OCI-LY3 (cell line): ENCODE data around the gene PINLYP.

Source experiments
- EZH2phosphoT487 ChIP-seq: fragments of 200-600 bp; shearing (Covaris generic); IDR thresholded peaks from 2 replicates; pipeline ENCODE4 v1.6.1; 2018; ENCODE audit warnings: antibody characterized with exemption, mixed run types, low read depth
- TF ChIP-seq, protein P1 (sequence below): fragments of 200-600, 300-600 bp; sonication (generic); IDR thresholded peaks from 2 replicates; pipeline ENCODE4 v1.5.1; 2014; ENCODE audit warnings: antibody characterized with exemption, low read length, low read depth

DNA sequence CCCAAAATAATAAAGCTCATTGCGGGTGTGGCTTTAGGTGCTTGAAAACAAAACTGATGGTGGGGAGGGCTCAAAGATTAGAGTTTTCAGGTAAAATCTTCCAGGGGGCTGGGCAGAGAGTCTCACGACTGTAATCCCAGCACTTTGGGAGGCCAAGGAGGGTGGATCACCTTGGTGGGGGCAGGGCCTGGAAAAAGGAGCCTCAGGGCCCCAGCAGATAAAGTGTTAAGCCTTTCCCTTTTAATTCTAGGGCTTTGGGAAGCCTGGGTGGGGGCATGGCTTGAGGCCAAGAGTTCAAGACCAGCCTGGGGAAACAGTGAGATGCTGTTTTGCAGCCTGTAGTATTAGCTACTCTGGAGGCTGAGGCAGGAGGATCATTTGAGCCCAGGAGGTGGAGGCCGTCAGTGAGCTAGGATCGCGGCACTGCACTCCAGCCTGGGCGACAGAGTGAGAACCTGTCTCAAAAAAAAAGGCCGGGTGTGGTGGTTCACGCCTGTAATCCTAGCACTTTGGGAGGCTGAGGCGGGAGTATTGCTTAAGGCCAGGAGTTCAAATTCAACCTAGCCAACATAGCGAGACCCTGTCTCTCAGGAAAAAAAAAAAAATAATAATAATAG, 18.6 kb downstream of the PINLYP start:
- TF ChIP-seq, protein P1, sequence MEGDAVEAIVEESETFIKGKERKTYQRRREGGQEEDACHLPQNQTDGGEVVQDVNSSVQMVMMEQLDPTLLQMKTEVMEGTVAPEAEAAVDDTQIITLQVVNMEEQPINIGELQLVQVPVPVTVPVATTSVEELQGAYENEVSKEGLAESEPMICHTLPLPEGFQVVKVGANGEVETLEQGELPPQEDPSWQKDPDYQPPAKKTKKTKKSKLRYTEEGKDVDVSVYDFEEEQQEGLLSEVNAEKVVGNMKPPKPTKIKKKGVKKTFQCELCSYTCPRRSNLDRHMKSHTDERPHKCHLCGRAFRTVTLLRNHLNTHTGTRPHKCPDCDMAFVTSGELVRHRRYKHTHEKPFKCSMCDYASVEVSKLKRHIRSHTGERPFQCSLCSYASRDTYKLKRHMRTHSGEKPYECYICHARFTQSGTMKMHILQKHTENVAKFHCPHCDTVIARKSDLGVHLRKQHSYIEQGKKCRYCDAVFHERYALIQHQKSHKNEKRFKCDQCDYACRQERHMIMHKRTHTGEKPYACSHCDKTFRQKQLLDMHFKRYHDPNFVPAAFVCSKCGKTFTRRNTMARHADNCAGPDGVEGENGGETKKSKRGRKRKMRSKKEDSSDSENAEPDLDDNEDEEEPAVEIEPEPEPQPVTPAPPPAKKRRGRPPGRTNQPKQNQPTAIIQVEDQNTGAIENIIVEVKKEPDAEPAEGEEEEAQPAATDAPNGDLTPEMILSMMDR = no peak
- no peak for TF ChIP-seq EZH2phosphoT487
